ENCODE results near the gene MMP23B.

GRCh38 chr1:1614954-1615255, 17.1 kb upstream of the MMP23B start:
- TF ChIP-seq CTCF (IDR thresholded peaks at IDR 0.05): no peak
- no peak for TF ChIP-seq POLR2A (IDR thresholded peaks at IDR 0.05)

Data from esophagus squamous epithelium (tissue), 4 donors.